Measurements from ENCODE around the gene GALNT6. TPM values are rescaled to one million over a fixed set of nuclear protein-coding genes. Genes with fewer than 3 reads are reported as not detected.
A peak's percentile ranks its signal among the peaks of the same experiment; 100 is the strongest.

The GALNT6 gene
- total and polyA plus RNA-seq, 3 donors from 2014 or later: 1.7 to 2.8 (median 2.8) TPM

DNA sequence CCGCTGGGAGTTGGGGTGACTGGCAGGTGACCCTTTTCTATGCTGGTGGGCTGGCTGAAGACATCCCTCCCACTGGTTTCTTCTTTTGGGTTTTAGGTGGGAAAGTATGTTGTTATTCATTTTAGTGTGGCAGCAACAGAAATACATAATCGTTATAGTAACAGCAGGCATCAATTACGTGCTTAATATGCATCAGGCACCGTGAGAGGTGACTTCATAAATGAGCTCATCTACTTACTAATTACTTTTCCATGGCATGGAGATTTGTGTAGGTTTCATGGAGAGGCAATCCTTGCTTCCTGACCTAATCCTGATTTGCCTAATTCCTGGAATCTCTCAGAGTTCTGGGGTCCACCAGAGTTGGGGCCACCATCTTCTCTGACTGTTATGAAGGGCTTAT, 31.4 kb downstream of the GALNT6 start:
- Histone ChIP-seq H3K4me1 (no peaks in the 10 kb centered on the region), H3K27me3 (no peaks in the 10 kb centered on the region), H3K27ac (no peak overlapping the region), H3K36me3 (ENCODE audit: low read depth, missing control alignments) (no peaks in the 10 kb centered on the region), H3K4me3 (no peak overlapping the region), H3K9me3 (no peaks in the 10 kb centered on the region)
- DNase-seq: no peak
- no peak for TF ChIP-seq CTCF (IDR thresholded peaks at IDR 0.05)
- TF ChIP-seq POLR2A (IDR thresholded peaks at IDR 0.05): no peak
- intact Hi-C loops (cut with DNase I; ENCODE audit: low total_unique reads): no loop called here
- 85 to 98% methylated on average over 4 of the region's 4 CpGs for WGBS, 2 donors

- TF ChIP-seq POLR2A (IDR thresholded peaks at IDR 0.05) (no peak), CTCF (IDR thresholded peaks at IDR 0.05) (no peak)
- Histone ChIP-seq H3K4me1 (no peaks in the 10 kb centered on the region), H3K4me3 (no peak overlapping the region), H3K27me3 (no peaks in the 10 kb centered on the region), H3K36me3 (ENCODE audit: low read depth, missing control alignments) (no peaks in the 10 kb centered on the region), H3K9me3 (no peaks in the 10 kb centered on the region), H3K27ac (no peak overlapping the region)
- intact Hi-C loops (cut with DNase I; ENCODE audit: low total_unique reads): no loop called here
- no peak for DNase-seq
- WGBS, 2 donors: 90 to 98% methylated on average over 8 of the region's 8 CpGs
These were observed 32.7 kb downstream of the GALNT6 start for GRCh38 chr12:51358496-51358895.

- H3K27me3 ChIP-seq: no peaks in the 10 kb centered on the region
- H3K27ac ChIP-seq: no peak overlapping the region
- no peaks in the 10 kb centered on the region for H3K4me1 ChIP-seq
- no peak overlapping the region for H3K4me3 ChIP-seq
- no peak for DNase-seq
- TF ChIP-seq POLR2A (IDR thresholded peaks at IDR 0.05) (no peak), CTCF (IDR thresholded peaks at IDR 0.05) (no peak)
- intact Hi-C loops (cut with DNase I; ENCODE audit: low total_unique reads): no loop called here
- no peaks in the 10 kb centered on the region for H3K36me3 ChIP-seq (ENCODE audit: low read depth, missing control alignments)
- 90 to 95% methylated on average over 7 to 10 of the region's 10 CpGs for WGBS, 2 donors
- no peaks in the 10 kb centered on the region for H3K9me3 ChIP-seq
These were observed 33.7 kb downstream of the GALNT6 start for GRCh38 chr12:51357374-51358047.

- intact Hi-C loops (cut with DNase I; ENCODE audit: low total_unique reads): no loop called here
- H3K4me3 ChIP-seq: no peak overlapping the region
These were observed 39.2 kb downstream of the GALNT6 start for GRCh38 chr12:51351913-51352532.

More at GRCh38 chr12:51351913-51352532, 39.2 kb downstream of the GALNT6 start:
- 55 to 64% methylated on average over 9 to 11 of the region's 11 CpGs for WGBS, 2 donors
- TF ChIP-seq POLR2A (IDR thresholded peaks at IDR 0.05) (no peak), CTCF (IDR thresholded peaks at IDR 0.05) (peak; percentile 8 to 46 (median 29))
- DNase-seq: peak; percentile 69
- no peaks in the 10 kb centered on the region for H3K9me3 ChIP-seq
- H3K36me3 ChIP-seq (ENCODE audit: low read depth, missing control alignments): no peaks in the 10 kb centered on the region
- H3K27ac ChIP-seq: no peak overlapping the region
- H3K27me3 ChIP-seq: no peaks in the 10 kb centered on the region
- H3K4me1 ChIP-seq: no peaks in the 10 kb centered on the region

All from testis (tissue), 3 donors.